GM19452 (cell line): Measurements from ENCODE around the gene TGFB1.
"Not testable (repeated sequence)": the region's sequence is repeated elsewhere in the genome, so short reads cannot be mapped to it uniquely, and the experiment has no call there.

Source experiments
- ATAC-seq: cut with Tn5 transposase; IDR thresholded peaks from one replicate; pipeline ENCODE4 v1.9.1; 2021; ENCODE audit not compliant: unreplicated experiment

Gene TGFB1

DNA sequence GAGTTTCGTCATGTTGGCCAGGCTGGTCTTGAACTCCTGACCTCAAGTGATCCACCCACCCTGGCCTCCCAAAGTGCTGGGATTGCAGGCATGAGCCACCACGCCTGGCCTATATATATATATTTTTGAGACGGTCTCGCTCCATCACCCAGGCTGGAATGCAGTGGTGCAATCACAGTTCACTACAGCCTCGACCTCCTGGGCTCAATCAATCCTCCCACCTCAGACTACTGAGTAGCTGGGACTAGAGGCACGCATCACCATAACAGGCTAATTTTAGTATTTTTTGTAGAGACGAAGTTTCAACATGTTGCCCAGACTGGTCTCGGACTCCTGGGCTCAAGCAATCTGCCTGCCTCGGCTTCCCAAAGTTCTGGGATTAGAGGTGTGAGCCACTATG lies 6.8 kb downstream of the TGFB1 start:
- not testable (repeated sequence) for ATAC-seq

DNA sequence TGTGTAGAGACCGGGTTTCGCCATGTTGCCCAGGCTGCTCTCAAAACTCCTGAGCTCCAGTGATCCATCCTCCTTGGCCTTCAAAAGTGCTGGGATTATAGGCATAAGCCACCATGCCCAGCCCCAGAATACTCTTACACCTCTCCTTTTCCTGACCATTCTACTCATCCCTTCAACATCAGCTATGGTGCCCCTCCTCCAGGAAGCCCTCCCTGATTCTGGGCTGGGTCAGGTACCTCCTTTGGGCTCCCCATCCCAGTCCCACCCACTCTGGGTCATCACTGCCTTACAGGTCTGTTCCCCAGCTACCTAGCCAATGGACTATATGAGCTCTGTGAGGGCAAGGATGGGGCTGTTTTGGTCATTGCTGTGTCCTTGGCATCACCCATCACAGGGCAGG lies 9.6 kb downstream of the TGFB1 start:
- no peak for ATAC-seq

DNA sequence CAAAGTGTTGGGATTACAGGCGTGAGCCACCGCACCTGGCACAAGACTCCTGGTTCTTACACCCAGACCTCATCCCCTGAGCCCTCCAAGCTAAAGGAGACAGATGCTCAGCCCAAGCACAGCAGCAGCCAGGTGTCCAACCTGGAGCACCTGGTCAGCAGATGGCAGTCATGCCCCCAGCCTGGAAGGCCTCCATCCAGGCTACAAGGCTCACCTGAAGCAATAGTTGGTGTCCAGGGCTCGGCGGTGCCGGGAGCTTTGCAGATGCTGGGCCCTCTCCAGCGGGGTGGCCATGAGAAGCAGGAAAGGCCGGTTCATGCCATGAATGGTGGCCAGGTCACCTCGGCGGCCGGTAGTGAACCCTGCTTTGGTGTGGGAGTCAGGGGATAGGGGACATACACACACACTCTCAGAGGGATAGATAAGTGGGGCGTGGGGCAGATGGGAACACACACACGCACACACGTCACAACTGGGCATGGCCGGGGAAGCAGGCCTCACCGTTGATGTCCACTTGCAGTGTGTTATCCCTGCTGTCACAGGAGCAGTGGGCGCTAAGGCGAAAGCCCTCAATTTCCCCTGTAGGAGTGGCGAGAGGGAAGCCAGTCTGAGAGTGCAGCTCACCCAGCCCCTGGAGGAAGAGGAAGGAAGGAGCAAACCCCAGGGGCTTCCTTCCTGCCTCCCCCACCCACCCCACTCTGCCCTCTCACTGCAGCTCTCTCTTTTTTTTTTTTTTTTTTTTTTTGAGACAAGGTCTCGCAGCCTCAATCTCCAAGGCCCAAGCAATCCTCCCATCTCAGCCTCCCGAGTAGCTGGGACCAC lies 11.8 kb downstream of the TGFB1 start:
- ATAC-seq, result no peak

GRCh38 chr19:41339936-41340335 lies 13.8 kb downstream of the TGFB1 start:
- ATAC-seq, result no peak

- ATAC-seq, result no peak
Observed at GRCh38 chr19:41335467-41335866, 18.3 kb downstream of the TGFB1 start.

DNA sequence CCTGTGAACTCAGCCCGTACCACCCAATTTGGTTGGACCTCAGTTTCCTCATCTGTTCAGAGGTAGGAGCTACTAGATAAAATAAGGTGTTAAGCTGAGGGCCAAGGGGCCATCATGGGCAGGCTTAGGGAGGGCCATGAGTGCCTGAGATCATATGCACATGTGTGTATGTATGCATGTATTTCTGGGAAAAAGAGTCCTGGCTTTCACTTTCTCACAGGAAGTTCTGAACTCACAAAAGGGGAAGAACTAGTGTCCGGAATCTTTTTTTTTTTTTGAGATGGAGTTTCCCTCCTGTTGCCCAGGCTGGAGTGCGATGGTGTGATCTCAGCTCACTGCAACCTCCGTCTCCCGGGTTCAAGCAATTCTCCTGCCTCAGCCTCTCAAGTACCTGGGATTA lies 18.9 kb downstream of the TGFB1 start:
- ATAC-seq, result no peak

- ATAC-seq, result no peak
Observed at GRCh38 chr19:41332468-41332867, 21.3 kb downstream of the TGFB1 start.

DNA sequence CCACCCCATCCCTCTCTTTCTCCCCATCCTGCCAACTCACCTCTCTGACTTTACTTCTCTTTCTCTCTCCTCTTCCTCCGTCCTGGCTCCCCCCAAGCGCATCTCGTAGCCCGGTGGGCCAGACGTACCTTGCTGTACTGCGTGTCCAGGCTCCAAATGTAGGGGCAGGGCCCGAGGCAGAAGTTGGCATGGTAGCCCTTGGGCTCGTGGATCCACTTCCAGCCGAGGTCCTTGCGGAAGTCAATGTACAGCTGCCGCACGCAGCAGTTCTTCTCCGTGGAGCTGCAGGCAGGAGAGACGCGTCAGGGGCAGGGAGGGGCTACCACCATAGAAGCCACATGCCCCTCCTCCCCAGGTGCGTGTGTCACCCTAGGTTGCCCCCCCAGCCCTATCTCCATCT lies 21.7 kb downstream of the TGFB1 start:
- ATAC-seq, result no peak

- ATAC-seq, result no peak
Observed at GRCh38 chr19:41330946-41331678, 22.6 kb downstream of the TGFB1 start.

GRCh38 chr19:41330481-41330880 lies 23.2 kb downstream of the TGFB1 start:
- no peak for ATAC-seq

- ATAC-seq, result no peak
Observed at GRCh38 chr19:41328842-41329225, 24.9 kb downstream of the TGFB1 start.

DNA sequence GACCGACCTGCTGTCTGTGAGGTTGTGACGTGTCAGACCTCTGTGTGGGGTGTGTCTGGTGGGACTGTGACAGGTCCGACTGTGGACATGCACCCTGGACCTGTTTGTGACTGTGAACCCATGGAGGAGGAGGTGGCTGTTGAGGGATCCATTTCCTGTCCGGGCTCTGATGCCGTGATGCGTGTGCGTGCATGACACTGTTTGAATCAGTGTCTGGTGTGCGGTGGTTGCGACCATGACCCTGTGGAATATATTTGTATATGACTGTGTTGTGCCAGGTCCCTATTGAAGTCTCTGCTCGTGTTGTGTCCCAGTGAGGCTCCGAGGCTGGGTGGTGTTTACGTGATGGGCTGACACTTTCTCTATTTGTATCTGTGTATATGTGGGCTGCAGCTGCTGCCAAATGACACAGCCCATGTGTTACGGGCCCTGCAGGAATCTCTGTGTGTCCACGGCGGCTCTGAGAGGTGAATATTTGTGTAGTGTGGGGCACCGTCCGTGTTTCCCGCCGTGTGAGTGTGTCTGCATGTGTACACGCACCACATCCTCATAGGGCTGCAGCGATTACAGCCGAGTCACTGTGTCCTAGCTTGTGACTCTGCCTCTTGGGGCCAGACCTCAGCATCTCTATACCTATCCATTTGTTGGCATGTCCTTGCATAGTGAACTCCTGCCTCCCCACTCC lies 25.4 kb downstream of the TGFB1 start:
- ATAC-seq, result peak; percentile 23

- peak; percentile 55 for ATAC-seq
Observed at GRCh38 chr19:41327576-41328156, 26.1 kb downstream of the TGFB1 start.

GRCh38 chr19:41327076-41327575 lies 26.6 kb downstream of the TGFB1 start:
- ATAC-seq, result no peak

DNA sequence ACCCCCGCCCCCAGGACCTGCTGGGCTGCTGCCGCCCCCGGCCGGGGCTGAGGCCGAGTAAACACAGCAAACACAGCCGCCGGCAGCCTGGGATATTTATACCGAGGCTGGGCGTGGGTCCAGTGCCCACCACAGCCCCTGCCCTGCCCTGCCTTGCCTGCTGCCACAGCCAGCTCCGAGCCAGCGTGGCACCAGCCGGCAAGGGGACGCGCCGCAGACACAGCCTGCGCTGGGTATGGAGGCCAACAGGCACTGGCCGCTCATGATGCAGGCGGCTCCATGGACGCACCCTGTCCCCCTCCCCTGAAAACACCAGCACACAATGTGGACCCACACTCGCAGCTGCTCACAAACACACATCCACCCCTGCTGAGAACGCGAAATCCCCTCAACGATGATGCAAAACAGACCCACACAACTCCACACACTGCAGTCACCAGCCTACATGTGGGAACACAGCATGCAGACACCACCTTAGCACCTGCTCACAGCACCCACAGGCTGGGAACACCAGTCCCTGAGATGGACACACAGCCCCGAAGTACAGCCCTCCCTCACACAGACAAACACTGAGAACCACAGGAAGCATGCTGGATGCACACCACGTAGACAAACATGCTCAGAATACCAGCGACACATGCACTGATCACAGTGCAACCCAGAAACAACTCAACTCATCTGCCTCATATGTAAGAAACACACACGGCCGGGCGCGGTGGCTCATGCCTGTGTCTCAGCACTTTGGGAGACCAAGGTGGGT lies 27.6 kb downstream of the TGFB1 start:
- ATAC-seq, result no peak

- ATAC-seq, result no peak
Observed at GRCh38 chr19:41325640-41325946, 28.1 kb downstream of the TGFB1 start.

DNA sequence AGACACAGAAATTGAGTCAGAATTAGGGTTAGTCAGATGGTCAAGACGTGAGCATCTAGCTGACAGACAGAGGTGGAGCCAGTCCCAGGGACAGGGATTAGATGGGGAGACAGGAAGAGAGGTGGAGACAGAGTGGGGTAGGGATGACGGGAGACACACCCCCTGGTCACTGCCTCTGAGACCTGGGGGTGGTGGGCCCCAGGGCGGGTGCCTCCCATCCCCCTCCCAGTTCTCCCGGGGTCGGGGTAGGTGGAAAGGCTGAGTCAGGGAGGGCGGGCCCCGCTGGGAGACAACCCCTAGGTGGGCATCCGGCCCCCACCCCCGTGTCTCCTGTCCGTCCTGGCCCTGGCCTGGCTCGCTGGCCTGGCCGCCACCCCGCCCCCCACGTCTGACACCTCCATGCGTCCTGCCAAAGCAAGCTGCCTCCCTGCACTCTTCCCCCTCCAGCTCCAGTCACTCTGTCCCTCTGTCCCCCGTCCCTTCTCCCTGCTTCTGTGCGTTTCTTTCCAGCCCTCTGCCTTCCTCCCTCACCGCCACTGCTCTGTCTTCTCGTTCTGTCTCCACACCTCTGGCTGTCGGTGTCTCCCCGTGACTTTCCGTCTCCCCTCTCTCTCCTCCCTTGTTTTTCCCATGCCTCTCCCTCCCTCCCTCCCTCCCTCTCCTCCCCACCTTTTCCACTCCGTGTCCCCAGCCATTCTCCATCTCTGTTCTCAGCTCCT lies 28.6 kb downstream of the TGFB1 start:
- ATAC-seq, result no peak

DNA sequence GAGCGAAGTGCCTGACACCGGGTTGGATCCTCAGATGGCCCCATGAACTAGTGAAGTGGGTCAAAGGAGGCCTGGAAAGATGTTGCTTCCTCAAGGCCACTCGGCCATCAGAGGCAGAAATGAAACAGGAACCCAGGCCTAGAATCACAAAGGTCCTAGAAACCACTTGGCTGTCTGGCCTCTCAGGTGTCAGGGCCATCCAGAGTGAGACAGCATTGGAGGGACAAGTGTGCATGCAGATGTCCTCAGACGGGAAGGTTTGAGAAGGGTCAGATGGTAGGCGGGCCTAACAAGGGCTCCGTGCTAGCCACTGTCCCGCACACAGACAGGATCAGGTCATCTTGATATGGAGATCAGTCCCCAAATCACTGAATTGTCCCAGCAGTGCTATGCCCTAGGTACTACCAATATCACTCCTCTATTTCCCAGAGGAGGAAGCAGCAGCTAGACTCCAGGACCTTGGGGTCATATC lies 29.5 kb downstream of the TGFB1 start:
- no peak for ATAC-seq

- ATAC-seq, result no peak
Observed at GRCh38 chr19:41323430-41324125, 30.1 kb downstream of the TGFB1 start.
